C4-2B (cell line): ENCODE measurements around the gene ICA1L.

Source experiments
- ZFX ChIP-seq: fragments of 450-650 bp; IDR thresholded peaks from 2 replicates; pipeline ENCODE4 v1.6.1; 2017
- TF ChIP-seq, protein P1 (sequence below): fragments of 450-650 bp; conservative IDR thresholded peaks from 2 replicates; pipeline ENCODE4 v1.5.1; 2017; ENCODE audit warnings: mild to moderate bottlenecking

- TF ChIP-seq, protein P1, sequence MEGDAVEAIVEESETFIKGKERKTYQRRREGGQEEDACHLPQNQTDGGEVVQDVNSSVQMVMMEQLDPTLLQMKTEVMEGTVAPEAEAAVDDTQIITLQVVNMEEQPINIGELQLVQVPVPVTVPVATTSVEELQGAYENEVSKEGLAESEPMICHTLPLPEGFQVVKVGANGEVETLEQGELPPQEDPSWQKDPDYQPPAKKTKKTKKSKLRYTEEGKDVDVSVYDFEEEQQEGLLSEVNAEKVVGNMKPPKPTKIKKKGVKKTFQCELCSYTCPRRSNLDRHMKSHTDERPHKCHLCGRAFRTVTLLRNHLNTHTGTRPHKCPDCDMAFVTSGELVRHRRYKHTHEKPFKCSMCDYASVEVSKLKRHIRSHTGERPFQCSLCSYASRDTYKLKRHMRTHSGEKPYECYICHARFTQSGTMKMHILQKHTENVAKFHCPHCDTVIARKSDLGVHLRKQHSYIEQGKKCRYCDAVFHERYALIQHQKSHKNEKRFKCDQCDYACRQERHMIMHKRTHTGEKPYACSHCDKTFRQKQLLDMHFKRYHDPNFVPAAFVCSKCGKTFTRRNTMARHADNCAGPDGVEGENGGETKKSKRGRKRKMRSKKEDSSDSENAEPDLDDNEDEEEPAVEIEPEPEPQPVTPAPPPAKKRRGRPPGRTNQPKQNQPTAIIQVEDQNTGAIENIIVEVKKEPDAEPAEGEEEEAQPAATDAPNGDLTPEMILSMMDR = peak; percentile 81
- TF ChIP-seq ZFX = no peak
Observed at GRCh38 chr2:202831242-202832220, 40.0 kb downstream of the ICA1L start.
